Measurements from ENCODE around the gene PICALM.

DNA sequence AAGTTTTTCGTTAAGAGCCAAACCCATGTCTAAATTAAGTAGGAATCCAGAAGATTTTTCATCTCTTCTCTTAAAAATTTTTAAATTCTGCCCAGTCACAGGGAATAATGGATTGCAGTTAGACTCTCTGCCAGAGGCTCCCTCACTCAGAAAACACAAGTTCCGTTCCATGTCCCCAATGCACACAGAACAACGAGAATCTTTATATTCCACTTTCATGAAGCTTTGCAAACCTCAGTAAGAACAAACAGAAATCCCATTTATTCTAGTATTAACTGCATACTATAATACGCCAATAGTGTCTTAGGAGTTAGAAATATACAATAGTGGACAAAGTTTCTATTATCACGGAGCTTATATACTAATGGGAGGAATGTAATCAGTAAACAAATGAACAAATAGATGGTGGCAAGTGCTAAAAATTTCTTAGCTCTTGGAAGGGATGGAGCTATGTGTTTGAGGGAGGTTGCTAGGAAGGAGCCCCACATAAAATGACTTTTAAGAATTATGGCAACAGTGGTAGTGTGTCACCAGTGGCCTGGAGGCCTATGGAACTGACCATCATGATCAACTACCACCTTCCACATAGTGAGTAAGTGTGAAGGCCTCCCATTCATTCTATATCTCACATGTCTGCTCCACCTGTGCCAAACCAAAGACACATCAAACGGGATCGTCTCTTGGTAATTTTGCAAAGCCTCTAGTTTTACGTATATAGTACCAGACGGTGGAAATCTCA is 24.9 kb downstream of the PICALM start:
- TF ChIP-seq CREB1 (IDR thresholded peaks at IDR 0.05; ENCODE audit: low read depth) (no peak), MXI1 (IDR thresholded peaks at IDR 0.05; ENCODE audit: low read depth, low read length) (no peak), POLR2AphosphoS5 (IDR thresholded peaks at IDR 0.05; ENCODE audit: low read length) (no peak), SRF (IDR thresholded peaks at IDR 0.05; ENCODE audit: low read depth in 2 of 2, low read length in 2 of 2) (no peak), RAD21 (IDR thresholded peaks at IDR 0.05; ENCODE audit: insufficient read depth, low read depth, low read length) (no peak), SIN3A (IDR thresholded peaks at IDR 0.05; ENCODE audit: low read depth, low read length) (no peak), POLR2A (IDR thresholded peaks at IDR 0.05; ENCODE audit: low read depth, low read length) (no peak), BHLHE40 (IDR thresholded peaks at IDR 0.05; ENCODE audit: borderline replicate concordance in 1 of 2, low read depth in 2 of 2, low read length in 1 of 2) (no peak), KDM1A (IDR thresholded peaks at IDR 0.05; ENCODE audit: borderline replicate concordance) (no peak)
- TF ChIP-seq, protein P1, sequence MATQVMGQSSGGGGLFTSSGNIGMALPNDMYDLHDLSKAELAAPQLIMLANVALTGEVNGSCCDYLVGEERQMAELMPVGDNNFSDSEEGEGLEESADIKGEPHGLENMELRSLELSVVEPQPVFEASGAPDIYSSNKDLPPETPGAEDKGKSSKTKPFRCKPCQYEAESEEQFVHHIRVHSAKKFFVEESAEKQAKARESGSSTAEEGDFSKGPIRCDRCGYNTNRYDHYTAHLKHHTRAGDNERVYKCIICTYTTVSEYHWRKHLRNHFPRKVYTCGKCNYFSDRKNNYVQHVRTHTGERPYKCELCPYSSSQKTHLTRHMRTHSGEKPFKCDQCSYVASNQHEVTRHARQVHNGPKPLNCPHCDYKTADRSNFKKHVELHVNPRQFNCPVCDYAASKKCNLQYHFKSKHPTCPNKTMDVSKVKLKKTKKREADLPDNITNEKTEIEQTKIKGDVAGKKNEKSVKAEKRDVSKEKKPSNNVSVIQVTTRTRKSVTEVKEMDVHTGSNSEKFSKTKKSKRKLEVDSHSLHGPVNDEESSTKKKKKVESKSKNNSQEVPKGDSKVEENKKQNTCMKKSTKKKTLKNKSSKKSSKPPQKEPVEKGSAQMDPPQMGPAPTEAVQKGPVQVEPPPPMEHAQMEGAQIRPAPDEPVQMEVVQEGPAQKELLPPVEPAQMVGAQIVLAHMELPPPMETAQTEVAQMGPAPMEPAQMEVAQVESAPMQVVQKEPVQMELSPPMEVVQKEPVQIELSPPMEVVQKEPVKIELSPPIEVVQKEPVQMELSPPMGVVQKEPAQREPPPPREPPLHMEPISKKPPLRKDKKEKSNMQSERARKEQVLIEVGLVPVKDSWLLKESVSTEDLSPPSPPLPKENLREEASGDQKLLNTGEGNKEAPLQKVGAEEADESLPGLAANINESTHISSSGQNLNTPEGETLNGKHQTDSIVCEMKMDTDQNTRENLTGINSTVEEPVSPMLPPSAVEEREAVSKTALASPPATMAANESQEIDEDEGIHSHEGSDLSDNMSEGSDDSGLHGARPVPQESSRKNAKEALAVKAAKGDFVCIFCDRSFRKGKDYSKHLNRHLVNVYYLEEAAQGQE (IDR thresholded peaks at IDR 0.05; ENCODE audit: low read depth, low read length), result no peak
- TF ChIP-seq, protein P2, sequence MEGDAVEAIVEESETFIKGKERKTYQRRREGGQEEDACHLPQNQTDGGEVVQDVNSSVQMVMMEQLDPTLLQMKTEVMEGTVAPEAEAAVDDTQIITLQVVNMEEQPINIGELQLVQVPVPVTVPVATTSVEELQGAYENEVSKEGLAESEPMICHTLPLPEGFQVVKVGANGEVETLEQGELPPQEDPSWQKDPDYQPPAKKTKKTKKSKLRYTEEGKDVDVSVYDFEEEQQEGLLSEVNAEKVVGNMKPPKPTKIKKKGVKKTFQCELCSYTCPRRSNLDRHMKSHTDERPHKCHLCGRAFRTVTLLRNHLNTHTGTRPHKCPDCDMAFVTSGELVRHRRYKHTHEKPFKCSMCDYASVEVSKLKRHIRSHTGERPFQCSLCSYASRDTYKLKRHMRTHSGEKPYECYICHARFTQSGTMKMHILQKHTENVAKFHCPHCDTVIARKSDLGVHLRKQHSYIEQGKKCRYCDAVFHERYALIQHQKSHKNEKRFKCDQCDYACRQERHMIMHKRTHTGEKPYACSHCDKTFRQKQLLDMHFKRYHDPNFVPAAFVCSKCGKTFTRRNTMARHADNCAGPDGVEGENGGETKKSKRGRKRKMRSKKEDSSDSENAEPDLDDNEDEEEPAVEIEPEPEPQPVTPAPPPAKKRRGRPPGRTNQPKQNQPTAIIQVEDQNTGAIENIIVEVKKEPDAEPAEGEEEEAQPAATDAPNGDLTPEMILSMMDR (IDR thresholded peaks at IDR 0.05 in 2 of 3, conservative IDR thresholded peaks at IDR 0.05 in 1 of 3; ENCODE audit: control insufficient read depth in 2 of 3, extremely low read depth in 1 of 3, insufficient read depth in 1 of 3, low read depth in 3 of 3, low read length in 3 of 3), result no peak
- TF ChIP-seq, protein P3, sequence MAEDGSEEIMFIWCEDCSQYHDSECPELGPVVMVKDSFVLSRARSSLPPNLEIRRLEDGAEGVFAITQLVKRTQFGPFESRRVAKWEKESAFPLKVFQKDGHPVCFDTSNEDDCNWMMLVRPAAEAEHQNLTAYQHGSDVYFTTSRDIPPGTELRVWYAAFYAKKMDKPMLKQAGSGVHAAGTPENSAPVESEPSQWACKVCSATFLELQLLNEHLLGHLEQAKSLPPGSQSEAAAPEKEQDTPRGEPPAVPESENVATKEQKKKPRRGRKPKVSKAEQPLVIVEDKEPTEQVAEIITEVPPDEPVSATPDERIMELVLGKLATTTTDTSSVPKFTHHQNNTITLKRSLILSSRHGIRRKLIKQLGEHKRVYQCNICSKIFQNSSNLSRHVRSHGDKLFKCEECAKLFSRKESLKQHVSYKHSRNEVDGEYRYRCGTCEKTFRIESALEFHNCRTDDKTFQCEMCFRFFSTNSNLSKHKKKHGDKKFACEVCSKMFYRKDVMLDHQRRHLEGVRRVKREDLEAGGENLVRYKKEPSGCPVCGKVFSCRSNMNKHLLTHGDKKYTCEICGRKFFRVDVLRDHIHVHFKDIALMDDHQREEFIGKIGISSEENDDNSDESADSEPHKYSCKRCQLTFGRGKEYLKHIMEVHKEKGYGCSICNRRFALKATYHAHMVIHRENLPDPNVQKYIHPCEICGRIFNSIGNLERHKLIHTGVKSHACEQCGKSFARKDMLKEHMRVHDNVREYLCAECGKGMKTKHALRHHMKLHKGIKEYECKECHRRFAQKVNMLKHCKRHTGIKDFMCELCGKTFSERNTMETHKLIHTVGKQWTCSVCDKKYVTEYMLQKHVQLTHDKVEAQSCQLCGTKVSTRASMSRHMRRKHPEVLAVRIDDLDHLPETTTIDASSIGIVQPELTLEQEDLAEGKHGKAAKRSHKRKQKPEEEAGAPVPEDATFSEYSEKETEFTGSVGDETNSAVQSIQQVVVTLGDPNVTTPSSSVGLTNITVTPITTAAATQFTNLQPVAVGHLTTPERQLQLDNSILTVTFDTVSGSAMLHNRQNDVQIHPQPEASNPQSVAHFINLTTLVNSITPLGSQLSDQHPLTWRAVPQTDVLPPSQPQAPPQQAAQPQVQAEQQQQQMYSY (CRISPR knock-in tag; IDR thresholded peaks at IDR 0.05), result no peak
- TF ChIP-seq, protein P4, sequence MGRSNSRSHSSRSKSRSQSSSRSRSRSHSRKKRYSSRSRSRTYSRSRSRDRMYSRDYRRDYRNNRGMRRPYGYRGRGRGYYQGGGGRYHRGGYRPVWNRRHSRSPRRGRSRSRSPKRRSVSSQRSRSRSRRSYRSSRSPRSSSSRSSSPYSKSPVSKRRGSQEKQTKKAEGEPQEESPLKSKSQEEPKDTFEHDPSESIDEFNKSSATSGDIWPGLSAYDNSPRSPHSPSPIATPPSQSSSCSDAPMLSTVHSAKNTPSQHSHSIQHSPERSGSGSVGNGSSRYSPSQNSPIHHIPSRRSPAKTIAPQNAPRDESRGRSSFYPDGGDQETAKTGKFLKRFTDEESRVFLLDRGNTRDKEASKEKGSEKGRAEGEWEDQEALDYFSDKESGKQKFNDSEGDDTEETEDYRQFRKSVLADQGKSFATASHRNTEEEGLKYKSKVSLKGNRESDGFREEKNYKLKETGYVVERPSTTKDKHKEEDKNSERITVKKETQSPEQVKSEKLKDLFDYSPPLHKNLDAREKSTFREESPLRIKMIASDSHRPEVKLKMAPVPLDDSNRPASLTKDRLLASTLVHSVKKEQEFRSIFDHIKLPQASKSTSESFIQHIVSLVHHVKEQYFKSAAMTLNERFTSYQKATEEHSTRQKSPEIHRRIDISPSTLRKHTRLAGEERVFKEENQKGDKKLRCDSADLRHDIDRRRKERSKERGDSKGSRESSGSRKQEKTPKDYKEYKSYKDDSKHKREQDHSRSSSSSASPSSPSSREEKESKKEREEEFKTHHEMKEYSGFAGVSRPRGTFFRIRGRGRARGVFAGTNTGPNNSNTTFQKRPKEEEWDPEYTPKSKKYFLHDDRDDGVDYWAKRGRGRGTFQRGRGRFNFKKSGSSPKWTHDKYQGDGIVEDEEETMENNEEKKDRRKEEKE (IDR thresholded peaks at IDR 0.05), result no peak

All from GM12878 (cell line).